ENCODE measurements around the gene WDR1. TPM values are rescaled to one million over a fixed set of nuclear protein-coding genes. Genes with fewer than 3 reads are reported as not detected.

Gene WDR1
- total RNA-seq, 1 donor from 2014 or later: 264 TPM

DNA sequence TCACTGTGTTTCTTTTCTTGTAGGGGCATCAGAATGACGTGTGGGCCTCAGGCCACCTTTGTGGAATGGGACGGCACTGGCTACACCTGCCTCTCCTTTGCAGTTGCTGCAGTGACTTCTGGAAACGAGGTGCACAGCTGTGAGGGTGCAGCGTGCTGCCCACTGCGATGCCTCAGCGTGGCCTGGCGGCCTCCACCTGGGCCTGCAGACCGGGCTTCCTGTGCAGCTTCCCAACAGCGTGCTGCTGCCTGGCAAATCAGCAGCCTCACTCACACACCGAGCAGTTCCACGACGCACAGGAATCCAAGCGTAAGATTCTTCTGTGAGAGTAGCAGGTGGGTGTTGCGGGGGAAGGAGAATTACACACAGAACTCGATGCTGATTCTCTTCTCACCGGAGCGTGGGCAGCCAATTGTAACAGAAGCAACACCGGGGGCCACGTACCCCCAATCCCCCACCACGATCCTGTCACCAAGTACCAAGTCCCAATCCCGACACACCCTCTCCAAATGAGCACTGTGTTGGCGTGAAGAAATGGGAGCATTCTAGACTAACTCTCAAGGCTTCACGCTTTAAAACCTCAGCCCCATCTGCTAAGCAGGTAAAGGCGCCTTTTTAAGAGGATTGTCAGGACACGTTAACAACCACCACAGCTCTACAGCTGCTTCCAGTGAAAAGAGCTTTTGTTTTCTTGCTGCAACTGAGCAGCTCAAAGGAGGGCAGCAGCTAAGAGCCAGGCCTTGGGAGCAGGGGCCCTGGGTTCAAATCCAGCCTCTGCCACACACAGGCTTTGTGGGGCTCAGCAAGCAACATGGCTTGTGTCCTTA is 16.9 kb downstream of the WDR1 start:
- no peak for DNase-seq (ENCODE audit: low read depth in 2 of 2)

DNA sequence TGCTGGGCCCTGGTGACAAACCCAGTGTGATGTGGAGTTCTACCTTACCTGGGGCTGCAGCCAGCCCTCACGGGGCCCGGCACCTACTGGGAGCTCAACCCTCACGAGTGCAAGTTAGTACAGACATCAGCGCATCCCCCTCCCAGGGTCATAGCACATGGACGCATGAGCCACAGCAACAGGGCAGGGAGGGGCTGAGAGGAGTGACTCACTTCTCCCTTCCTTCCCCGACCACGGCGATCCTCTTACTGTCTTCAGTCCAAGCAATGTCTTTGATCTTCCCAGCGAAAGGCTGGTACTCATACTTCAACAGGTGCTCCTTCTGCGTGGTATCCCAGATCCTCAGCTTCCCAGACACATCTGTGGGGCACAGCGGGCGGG is 17.8 kb downstream of the WDR1 start:
- peak in 1 of 2 donors; percentile 85 for DNase-seq (ENCODE audit: low read depth in 2 of 2)

DNA sequence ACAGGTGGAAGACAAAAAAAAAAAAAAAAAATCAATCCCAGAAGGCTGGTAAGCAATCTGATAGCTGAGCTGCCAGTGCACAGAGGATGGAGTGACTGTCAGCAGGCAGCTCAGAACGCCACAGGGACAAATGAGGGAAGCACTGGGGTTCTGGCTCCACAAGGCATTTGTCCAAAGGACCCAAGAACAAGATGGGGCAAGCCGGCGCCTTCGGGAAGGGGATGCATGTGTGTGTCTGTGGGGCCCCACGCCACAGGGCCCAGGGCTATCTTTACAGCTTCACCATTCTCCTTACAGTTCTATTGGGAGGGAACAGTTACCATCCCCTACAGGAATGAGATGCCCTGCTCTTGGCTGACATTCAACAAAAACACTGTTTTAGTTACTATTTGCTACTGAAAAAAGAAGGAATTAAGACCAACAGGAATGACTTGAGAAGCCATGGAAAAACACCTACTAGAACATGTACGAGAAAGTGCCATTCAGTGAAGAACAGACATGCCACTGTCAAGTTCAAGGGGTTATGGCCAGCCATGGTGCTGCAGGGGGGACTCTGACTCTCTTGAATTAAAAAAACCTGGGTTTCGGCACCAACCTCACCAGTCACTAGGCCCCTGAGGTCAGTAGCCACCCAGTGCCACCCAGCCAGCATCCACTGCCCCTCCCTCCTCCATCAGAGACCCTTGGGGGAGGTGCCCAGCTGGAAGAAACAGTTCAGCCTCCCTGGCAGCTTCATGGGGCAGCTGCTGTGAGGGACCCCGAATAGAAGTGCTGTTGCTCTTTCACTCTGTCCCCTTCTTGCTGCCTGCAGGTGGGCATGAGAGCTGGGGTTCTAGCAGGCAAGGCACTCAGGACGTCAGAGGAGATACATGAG is 18.5 kb downstream of the WDR1 start:
- no peak for DNase-seq (ENCODE audit: low read depth in 2 of 2)

DNA sequence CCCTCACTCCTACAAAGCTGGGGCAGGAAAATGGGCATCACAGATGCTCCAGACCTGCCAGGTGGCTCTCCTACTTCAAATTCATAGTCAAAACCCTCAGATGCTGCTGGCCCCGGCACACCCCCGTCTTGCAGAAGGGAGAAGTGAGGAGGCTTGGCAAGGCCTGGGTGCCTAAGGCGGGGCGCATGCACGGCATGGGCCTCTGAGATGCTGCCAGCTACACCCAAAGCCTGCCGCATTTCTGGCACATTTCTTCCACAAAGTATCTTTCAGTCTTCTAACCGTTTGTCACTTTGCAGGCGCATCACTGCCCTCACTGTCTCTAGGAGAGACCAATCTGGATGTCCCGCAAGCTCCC is 19.6 kb downstream of the WDR1 start:
- no peak for DNase-seq (ENCODE audit: low read depth in 2 of 2)

DNA sequence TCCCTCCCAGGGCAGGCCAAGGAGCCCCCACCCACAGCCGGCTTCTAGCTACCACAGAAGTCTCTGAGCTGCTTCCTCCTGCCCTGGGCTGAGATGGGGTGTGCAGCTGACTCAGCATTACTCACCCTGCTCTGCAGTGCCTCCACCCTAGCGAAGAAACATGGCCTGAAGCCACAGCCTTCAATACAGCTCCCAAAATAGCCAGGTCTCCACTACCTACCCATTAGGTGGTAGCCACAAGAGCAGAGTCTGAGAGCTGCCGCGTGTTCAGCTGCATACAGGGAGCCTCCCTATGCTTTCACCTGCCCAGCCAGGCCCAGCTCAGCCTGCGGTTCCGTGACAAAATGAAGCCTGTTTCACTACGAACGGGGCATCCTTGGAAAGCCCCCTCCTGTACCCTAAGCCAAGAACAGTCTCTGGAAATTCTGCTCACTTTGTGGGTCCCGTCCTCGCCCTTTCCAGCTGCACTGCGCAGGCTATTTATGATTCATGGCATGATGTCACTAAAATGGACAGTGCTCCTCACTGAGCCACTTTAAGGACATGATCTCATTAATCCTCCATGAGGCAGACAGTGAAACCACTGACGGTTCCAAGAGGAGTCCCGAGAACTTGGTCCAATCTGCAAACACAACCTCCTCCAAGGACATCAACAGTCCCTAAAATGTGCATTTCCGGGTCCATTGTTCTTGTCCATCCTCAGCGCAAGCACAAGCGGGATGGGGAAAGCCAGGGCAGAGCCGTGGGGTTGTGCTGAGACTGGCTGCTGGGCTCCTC is 20.2 kb downstream of the WDR1 start:
- DNase-seq (ENCODE audit: low read depth in 2 of 2): peak in 1 of 2 donors; percentile 90

DNA sequence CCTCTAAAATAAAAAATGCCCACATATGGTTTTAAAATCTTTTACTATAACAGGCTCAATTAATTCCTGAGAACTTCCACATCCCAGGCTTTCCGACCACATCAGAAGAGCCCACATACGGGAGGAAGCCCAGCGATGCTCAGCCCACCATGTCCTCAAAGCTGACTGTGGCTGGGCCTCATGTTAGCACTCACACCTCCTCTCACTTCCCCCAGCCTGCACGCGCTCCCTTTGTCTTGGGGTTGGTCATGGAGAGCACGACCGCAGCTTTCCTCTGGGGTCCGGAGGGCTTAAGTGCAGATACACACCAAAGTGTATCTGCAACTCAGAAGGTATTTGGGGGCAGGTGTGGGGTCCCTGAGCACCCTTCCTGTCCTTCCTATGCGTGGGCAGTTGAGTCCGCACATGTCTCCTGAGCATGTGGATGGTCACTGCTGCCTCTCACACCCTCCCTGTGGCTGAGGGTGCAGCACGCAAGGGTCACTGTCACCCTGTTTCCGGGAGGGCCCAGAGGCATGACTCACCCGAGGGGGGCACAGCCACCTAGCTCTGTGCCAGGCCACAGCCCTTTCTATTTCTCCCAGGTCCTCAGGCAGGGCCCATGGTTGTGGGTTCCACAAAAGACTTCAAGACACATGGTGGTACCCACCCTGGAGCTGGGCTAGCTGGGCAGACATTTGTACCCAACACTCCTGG is 21.2 kb downstream of the WDR1 start:
- peak in 1 of 2 donors; percentile 39 for DNase-seq (ENCODE audit: low read depth in 2 of 2)

DNA sequence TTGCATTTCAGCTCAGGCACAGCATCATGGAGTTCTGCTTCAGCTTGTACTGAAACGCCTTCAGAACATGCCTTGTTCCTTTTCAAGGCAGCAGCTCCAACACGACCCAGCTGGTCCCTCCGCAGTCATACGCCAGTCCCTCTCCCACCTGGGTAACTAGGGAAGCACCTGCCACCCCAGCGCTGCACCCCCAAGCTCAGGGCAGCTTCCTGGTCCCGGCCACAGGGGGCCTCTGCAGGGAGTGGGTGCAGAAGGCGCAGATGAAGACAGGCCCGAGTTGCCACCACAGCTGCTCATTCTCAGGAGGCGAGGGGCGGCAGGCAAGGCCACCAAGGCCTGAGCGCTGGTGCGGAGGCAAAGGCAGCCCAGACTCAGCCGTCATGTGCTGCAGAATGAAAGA is 21.8 kb downstream of the WDR1 start:
- DNase-seq (ENCODE audit: low read depth in 2 of 2): no peak

DNA sequence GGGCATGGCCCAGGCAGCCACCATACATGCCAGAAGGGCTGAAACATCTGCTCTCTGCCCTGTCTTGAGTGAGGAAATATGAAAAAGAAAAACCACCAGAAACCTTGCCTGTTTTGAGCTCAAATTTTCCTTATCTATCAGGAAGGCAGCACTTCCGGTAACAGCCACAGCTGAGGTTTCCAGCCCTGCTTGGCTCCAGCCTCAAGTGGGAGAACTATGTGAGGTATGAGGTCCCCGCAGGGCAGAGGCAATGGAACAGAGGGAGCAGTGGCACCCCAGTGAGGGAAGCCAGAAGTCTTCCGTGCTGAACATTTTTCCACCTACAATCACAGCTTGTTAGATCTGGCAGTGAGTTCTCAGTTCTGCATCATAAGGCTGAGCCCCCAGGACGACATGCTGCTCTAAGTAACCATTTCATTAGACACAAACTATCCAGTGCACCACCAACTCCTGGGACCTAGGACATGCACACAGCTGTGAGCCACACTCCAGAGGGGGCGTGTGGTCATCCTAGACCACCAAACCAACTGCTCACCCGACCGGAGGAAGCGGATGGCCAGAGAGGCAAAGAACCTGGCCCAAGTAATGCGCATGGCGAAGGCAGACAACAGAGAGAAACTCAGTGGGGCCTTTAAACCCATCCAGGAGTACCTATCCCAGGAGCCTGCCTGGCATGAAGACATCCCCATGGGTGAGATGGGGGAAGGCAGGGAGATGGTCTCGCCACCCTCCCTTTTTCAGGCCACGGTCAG is 22.6 kb downstream of the WDR1 start:
- peak; percentile 43 to 93 for DNase-seq (ENCODE audit: low read depth in 2 of 2)

DNA sequence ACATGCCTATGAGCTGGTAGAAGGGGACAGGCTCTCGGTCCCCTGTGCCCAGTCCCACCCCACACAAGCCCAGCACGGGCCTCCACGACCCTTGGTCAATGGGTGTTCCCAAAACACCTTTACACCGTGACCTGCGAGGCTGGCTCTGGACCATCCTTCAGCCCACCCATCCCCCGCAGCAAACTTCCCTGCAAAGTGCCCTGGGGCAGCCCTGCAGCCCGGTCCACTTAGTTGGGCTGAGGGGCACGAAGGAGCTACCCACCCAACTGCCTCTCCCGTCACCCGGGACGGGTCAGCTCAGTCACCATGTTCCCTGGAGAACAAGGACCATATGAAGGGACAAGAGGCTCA is 23.4 kb downstream of the WDR1 start:
- no peak for DNase-seq (ENCODE audit: low read depth in 2 of 2)

DNA sequence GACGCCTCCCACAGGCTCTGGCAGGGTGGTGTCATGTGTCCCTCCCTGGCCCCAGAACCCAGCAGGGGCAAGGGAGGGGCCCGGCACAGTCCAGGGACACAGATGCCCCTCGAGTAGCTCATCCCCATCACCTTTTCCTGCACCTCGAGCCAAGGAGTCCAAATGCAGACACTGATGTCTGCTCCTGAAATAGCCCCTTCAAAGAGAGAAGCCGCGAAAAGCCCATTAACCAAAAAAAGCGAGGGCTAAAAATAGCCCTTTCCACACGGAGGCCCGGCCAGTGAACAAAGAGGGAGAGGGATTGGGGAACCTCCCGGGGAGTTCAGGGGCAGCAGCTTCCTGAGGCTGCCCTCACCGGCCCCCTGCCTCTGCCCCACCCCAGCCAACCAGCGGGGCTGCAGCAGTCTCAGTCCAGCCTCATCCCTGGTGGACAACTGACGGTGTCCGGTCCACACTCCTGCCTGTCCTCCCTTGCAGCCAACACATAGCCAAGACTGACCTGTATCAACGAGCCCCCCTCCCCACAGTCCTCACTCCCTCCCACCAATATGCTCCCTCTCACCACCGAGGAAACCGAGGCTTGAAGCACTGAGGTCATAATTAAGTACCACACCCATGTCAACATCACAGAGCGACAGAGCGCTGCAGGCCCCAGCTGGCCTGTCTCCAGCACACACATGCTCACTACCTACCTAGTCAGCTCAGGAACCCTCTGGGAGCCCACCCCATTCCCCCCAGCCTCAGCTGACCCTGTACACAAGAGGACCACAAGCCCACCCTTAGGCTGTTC is 23.9 kb downstream of the WDR1 start:
- DNase-seq (ENCODE audit: low read depth in 2 of 2): peak in 1 of 2 donors; percentile 33

DNA sequence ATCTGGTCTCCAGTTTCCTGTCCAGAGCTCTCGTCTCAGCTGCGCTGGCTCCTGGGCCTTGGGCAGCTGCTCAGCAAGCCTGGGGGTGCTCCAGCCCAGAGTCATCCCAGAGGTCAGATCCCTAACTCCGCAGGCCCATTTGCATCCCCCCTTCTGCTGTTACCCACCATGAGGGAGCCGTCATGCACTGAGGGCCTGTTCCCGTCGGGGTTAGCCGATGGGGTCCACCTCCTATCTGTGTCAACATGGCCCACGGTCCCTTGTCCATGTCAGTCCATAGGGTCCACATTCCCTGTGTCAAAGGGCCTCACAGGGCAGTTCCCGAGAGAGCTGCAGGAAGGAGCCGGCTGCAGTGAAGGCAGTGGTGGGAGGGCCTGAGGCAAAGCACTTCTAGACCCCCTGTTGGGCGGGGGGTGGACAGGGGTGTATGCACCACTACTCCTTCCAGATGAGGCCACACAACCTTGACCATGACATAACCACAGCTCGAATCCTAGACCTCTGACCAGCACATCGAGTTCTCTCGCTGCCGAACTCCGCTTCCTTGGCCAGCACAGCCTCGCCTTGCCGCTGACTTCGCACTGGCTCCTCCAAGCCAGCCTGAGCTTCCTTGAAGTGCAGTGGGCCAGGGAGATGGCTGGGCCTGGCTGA is 24.9 kb downstream of the WDR1 start:
- no peak for DNase-seq (ENCODE audit: low read depth in 2 of 2)

DNA sequence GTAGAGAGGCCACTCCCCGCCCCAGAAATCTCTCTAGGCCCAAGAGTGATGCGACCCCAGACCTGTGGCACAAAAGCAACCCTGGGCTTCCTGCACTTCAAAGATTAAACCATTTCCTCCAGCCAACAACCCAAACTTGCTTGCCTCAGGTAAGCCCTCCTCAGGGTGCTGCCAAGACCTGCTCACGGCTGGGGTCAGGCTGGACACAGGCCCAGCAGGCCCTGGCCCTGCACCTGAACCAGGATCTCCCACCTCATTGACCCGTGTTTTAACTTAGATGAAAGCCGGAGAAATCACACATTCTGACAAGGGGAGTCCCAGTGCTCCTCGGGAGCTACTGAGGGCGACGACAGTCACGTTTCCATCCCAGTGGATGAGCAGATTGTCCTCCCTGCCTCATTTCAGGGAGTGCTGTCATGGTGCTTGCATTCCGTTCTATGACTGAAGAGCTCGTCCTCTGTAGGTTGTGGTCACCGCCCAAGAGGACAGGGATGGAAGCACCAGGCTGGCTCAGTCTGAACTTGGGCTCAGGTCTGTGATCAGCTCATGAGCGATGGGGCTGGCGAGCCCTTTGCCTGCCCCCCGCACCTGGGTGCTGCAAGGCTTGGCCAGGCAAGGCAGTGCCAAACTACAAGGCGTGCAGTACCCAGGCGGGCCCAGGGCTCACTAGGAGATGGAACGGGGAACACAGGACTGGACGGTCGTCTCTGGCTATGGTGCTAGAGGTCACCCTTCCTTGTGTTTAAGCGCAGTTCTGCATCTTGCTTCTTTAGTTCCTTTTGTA is 25.9 kb downstream of the WDR1 start:
- DNase-seq (ENCODE audit: low read depth in 2 of 2): no peak

DNA sequence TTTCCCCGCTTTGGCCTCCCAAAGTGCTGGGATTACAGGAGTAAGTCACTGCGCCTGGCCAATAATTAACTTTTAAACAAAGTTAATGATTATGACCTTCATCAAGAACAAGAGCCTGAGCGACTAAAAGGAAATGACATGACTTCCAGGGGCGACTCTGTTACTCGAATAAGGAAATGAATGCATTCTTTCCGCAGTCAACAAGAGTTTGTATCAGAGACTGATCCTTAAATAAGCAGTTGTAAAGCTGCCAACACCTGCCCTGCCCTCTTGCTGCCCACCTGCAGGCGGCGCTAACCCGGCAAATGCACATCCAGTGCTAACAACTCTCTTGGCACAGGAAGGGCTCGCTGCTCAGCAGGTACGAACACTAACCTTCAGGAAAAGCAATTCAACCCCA is 27.3 kb downstream of the WDR1 start:
- DNase-seq (ENCODE audit: low read depth in 2 of 2): peak; percentile 83 to 85

DNA sequence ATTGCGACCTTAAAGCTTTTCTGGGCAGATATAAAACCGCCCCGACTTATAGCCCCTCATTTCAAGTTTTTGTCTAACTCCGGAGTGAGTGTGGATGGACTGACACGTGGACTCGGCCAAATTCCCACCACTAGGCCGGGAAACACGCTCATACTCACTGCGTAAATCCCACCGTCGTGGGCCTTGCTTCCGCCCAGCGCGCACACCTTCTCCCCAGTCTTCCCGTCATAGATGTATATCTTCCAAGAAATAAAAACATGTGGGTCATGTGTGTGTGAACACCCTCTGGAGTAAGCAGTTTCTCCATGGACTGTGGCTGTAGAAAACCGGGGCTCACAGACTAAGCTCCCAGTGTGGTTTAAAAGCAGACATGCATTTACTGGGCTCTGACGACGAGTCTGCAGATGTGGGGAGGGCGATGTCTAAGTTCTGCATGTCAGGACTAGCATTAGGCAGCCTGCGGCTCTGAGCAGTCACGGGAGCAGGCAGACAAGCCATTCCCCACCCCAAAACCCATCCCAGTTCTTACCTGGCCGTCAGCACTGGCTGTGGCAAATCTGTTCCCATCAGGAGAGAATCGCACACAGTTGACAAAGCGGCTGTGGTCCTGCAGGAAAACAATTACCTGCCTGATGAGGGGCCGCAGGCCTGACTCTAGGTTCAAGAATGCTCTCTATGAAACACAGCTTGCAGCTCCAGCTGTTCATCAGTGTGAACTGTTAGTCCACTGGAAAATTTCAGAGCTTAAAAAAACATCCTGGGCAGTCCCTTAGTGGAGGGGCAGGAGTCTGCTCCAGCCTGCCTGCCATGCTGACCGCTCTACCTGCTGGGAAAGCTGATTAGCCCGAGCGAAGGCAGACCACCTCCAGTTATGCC is 28.2 kb downstream of the WDR1 start:
- peak in 1 of 2 donors; percentile 58 for DNase-seq (ENCODE audit: low read depth in 2 of 2)

DNA sequence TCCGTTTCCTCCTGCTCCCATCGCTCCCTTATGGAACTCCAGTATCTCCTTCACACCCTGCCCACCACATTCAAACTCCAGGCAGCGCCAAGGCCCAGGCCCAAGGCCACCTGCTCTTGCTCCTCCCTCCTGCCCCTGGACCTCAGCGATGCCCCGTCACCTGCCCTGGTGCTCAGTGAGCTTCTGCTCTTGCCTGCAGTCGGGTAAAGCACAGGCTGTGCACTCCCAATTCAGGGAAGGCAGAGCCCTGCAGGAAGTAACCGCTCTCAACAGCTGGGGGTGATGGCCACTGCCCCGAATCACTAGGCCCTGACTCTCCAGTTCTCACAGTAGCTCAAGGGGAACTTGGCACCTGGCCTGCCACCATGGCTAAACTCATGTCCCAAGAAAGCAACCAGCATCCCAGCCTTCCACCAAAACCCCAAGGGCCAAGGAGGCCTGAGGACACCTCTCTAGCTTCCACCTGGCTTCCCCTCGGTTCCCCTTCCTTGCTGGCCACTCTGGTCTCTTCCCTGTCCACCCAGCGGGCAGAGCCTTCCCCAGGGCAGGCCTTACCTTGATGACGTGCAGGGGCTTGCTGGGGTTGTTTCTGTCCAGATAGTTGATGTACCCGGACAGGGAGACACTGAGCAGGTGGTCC is 29.3 kb downstream of the WDR1 start:
- no peak for DNase-seq (ENCODE audit: low read depth in 2 of 2)

DNA sequence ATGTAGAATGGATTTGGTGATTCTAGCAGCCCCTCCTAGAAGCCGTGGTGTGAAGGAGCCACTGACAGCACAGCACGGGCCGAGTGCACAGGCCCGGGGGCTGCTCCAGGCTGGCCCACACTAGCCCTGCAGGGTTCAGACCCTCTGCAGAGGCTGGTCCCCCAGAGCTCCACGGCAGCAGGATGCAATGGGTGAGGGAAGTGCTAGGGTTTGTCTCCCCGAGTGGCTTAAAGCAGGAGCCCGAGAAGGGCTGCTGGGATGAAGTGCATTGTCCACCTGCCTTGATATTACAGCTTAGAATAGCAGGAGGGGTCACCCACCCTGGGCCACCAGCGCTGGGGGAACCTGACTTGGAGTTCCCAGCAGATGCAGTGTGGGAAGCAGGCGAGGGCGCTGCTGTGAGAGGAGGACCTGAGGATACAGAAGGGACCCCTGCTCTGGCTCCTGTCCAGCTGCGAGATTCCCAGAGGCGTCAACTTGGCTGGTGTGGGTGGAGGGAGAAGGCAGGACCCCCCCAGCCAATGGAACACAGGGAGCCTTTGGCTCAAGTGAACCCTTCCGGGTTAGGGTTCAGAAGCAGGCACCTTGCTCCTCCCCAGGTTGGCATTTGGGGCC is 30.0 kb downstream of the WDR1 start:
- no peak for DNase-seq (ENCODE audit: low read depth in 2 of 2)

Measured in lung microvascular endothelial cell (primary cell).